Measurements from ENCODE around the gene DNAH14.

DNAH14 gene

DNA sequence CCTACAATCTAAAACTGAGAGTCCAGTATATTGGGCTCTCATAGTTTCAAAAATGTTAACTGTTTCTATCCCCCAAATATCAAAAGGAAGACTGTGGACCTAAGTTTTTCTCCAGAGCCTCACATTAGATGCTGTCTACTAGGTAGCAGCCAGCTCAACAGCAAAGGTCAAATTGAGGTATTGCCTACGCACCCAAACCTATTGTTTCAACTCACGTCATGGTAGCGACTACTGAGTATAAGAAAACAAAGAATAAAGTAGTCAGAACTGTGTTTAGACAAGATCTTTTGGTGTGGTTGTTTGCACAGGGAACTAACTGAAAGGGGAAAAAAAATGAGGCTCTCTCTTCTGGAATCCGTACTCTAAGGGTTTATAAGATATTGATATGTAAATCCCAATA lies 325.2 kb downstream of the DNAH14 start:
- Histone ChIP-seq H4K20me1 (ENCODE audit: insufficient read depth) (no peaks in the 10 kb centered on the region), H3K36me3 (ENCODE audit: insufficient read depth) (no peaks in the 10 kb centered on the region), H3K27me3 (ENCODE audit: insufficient read depth, low read depth) (no peaks in the 10 kb centered on the region), H3K9ac (no peak overlapping the region), H3K4me1 (ENCODE audit: low read depth, poor library complexity, severe bottlenecking) (no peaks in the 10 kb centered on the region), H3K4me3 (IDR thresholded peaks at IDR 0.05; ENCODE audit: insufficient read depth, low read depth, low read length) (no peak overlapping the region), H3K27ac (no peak overlapping the region), H2AFZ (ENCODE audit: low read depth) (no peak overlapping the region), H3K4me2 (no peak overlapping the region), H3K79me2 (ENCODE audit: insufficient read depth, low read depth) (no peaks in the 10 kb centered on the region)
- TF ChIP-seq, protein P1, sequence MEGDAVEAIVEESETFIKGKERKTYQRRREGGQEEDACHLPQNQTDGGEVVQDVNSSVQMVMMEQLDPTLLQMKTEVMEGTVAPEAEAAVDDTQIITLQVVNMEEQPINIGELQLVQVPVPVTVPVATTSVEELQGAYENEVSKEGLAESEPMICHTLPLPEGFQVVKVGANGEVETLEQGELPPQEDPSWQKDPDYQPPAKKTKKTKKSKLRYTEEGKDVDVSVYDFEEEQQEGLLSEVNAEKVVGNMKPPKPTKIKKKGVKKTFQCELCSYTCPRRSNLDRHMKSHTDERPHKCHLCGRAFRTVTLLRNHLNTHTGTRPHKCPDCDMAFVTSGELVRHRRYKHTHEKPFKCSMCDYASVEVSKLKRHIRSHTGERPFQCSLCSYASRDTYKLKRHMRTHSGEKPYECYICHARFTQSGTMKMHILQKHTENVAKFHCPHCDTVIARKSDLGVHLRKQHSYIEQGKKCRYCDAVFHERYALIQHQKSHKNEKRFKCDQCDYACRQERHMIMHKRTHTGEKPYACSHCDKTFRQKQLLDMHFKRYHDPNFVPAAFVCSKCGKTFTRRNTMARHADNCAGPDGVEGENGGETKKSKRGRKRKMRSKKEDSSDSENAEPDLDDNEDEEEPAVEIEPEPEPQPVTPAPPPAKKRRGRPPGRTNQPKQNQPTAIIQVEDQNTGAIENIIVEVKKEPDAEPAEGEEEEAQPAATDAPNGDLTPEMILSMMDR (conservative IDR thresholded peaks at IDR 0.05; ENCODE audit: low read depth, low read length): no peak

DNA sequence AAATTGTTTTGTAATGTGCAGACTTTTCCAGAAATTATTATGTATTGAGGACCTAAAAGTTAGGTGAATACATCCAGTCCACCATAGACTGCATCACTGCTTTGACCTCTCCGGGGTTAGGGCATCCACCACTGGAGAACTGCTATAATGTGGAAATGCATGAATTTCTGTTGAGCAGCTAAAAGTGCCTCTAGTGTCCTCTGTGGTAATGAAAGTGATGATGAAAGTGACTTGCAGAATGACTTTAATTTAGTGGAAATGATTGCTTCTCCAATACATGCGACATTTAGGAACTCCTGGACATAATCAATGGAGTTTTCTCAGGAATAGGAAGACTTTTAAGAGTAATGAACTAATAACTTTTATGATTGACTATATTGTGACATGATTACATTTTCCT lies 327.6 kb downstream of the DNAH14 start:
- Histone ChIP-seq H4K20me1 (ENCODE audit: insufficient read depth) (no peaks in the 10 kb centered on the region), H3K27me3 (ENCODE audit: insufficient read depth, low read depth) (no peaks in the 10 kb centered on the region), H2AFZ (ENCODE audit: low read depth) (no peak overlapping the region), H3K4me3 (IDR thresholded peaks at IDR 0.05; ENCODE audit: insufficient read depth, low read depth, low read length) (no peak overlapping the region), H3K27ac (no peak overlapping the region), H3K4me2 (no peak overlapping the region), H3K36me3 (ENCODE audit: insufficient read depth) (no peaks in the 10 kb centered on the region), H3K9ac (no peak overlapping the region), H3K4me1 (ENCODE audit: low read depth, poor library complexity, severe bottlenecking) (no peaks in the 10 kb centered on the region), H3K79me2 (ENCODE audit: insufficient read depth, low read depth) (no peaks in the 10 kb centered on the region)
- TF ChIP-seq, protein P1 (conservative IDR thresholded peaks at IDR 0.05; ENCODE audit: low read depth, low read length): no peak

DNA sequence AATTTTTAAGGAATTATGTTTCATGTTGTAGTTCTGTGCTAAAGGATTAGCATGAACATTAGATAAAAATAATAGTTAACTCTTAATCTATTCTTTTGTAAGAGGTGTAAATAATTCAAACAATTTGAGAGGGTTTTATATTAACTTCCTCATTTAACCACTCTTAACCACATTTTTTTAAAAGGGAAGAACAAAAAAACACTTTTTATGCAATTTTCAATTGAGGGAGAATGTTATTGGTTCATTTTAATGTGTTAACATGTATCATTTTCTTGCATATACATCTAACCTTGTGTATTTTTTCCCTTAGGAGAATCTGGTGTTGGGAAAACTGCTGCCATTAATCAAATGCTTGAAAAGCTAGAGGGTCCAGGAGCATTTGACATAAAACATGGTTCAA lies 329.3 kb downstream of the DNAH14 start:
- Histone ChIP-seq H4K20me1 (ENCODE audit: insufficient read depth) (no peaks in the 10 kb centered on the region), H3K27me3 (ENCODE audit: insufficient read depth, low read depth) (no peaks in the 10 kb centered on the region), H3K9ac (no peak overlapping the region), H3K36me3 (ENCODE audit: insufficient read depth) (no peaks in the 10 kb centered on the region), H2AFZ (ENCODE audit: low read depth) (no peak overlapping the region), H3K27ac (no peak overlapping the region), H3K4me3 (IDR thresholded peaks at IDR 0.05; ENCODE audit: insufficient read depth, low read depth, low read length) (no peak overlapping the region), H3K4me1 (ENCODE audit: low read depth, poor library complexity, severe bottlenecking) (no peaks in the 10 kb centered on the region), H3K4me2 (no peak overlapping the region), H3K79me2 (ENCODE audit: insufficient read depth, low read depth) (no peaks in the 10 kb centered on the region)
- TF ChIP-seq, protein P1 (conservative IDR thresholded peaks at IDR 0.05; ENCODE audit: low read depth, low read length): no peak

DNA sequence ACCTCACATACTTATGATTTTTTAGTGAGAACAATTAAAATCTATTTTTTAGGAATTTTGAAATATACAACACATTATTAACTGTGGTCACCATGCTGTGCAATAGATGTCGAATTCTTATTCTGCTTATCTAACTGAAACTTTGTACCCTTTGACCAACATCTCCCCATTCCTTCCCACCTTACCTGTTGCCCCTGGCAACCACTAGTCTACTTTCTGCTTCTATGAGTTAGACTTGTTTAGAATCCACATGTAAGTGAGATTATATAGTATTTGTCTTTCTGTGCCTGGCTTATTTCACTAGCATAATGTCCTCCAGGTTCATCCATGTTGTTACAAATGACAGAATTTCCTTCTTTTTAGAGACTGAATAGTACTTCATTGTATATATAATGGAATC lies 330.1 kb downstream of the DNAH14 start:
- Histone ChIP-seq H3K79me2 (ENCODE audit: insufficient read depth, low read depth) (no peaks in the 10 kb centered on the region), H4K20me1 (ENCODE audit: insufficient read depth) (no peaks in the 10 kb centered on the region), H3K27ac (no peak overlapping the region), H3K4me1 (ENCODE audit: low read depth, poor library complexity, severe bottlenecking) (peaks cover 2% of the 10 kb centered on the region), H3K4me3 (IDR thresholded peaks at IDR 0.05; ENCODE audit: insufficient read depth, low read depth, low read length) (no peak overlapping the region), H3K36me3 (ENCODE audit: insufficient read depth) (no peaks in the 10 kb centered on the region), H3K27me3 (ENCODE audit: insufficient read depth, low read depth) (no peaks in the 10 kb centered on the region), H2AFZ (ENCODE audit: low read depth) (no peak overlapping the region), H3K9ac (no peak overlapping the region), H3K4me2 (no peak overlapping the region)
- TF ChIP-seq, protein P1 (conservative IDR thresholded peaks at IDR 0.05; ENCODE audit: low read depth, low read length): no peak
